Pericardium fibroblast (primary cell): ENCODE measurements around the gene GATM. TPM values are rescaled to one million over a fixed set of nuclear protein-coding genes. Genes with fewer than 3 reads are reported as not detected.

Source experiments
- total RNA-seq: library from RNA; depleted of rRNA; stranded (reverse); fragments of >200 nt; gene quantifications from 2 replicates; pipeline ENCODE4 v1.2.3, GENCODE V29; 2015

GATM gene
- 0.17 and 1.9 TPM in 2 replicates for total RNA-seq

GRCh38 chr15:45378149-45378912 is at the start of gene GATM:
GATM (minus strand) TSS chr15:45378544; CDS start chr15:45378453, 91 bp downstream.

Other genes with a start within 250 kb of the GATM start
- gene DUOXA1, start 248.7 kb downstream of the GATM start, total RNA-seq: not detected in 2 replicates
- gene DUOX1, start 248.6 kb downstream of the GATM start, total RNA-seq: not detected in 2 replicates
- 2.9 and 4.7 TPM in 2 replicates for gene SHF, start 190.6 kb downstream of the GATM start, total RNA-seq
- gene SLC28A2, start 126.3 kb downstream of the GATM start, total RNA-seq: not detected in 2 replicates
- 7.2 and 8.8 TPM in 2 replicates for gene SLC30A4, start 144.2 kb upstream of the GATM start, total RNA-seq
- 34.3 and 35.8 TPM in 2 replicates for gene BLOC1S6, start 208.8 kb upstream of the GATM start, total RNA-seq